HG02798 (cell line): ENCODE data around the gene INSIG1.

ENCODE experiments used
- ATAC-seq: cut with Tn5 transposase; IDR thresholded peaks from one replicate; pipeline ENCODE4 v1.9.1; 2021; ENCODE audit warnings: mild to moderate bottlenecking; ENCODE audit not compliant: unreplicated experiment, poor library complexity

Gene INSIG1

GRCh38 chr7:155323001-155323638 lies 25.4 kb downstream of the INSIG1 start:
- ATAC-seq = no peak

GRCh38 chr7:155324012-155324917 lies 26.6 kb downstream of the INSIG1 start:
- no peak for ATAC-seq

DNA sequence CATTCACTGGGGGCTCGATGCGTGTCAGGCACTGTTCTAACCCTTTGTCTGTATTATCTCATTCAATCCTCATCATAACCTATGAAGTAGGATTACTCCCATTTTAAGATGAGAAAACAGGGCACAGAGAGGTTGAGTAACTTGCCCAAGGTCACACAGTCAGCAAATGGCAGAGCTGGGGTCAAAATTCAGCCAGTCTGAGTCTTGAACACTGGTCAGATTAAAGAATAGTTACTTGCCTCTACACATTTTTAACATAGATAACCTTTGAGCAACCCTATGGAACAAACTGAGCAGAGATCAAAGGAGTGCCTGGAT lies 27.2 kb downstream of the INSIG1 start:
- no peak for ATAC-seq

- ATAC-seq = no peak
Observed at GRCh38 chr7:155326385-155326784, 28.7 kb downstream of the INSIG1 start.

GRCh38 chr7:155327590-155328320 lies 30.1 kb downstream of the INSIG1 start:
- no peak for ATAC-seq

DNA sequence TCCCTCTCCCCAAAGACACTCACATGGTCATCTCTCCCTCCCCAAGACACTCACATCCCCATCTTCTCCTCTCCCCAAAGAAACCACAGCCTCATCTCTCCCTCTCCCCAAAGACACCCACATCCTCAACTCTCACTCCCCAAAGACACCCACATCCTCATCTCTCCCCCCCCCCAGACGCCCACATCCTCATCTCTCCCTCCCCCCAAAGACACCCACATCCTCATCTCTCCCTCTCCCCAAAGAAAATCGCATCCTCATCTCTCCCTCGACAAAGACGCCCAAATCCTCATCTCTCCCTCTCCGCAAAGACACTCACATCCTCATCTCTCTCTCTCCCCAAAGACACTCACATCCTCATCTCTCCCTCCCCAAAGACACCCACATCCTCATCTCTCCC lies 31.5 kb downstream of the INSIG1 start:
- no peak for ATAC-seq

DNA sequence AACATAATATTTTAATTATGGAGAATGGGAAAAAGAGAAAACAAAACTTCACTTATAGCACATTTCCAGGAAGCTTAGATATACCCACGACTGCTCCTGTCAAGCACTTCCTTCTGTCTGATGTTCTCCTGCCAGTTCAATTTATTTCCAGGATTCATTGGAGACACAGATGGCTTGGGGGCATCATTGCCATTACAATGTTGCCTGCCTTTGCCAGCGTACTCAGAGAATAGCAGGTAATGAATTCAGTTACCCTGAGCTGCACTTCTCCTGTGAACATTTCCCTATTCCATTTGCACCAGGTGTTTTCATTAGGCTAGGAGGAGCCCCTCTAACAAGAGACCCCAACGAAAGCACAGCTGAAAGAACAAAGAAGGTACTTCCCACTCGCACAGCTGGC lies 33.7 kb downstream of the INSIG1 start:
- ATAC-seq = no peak

DNA sequence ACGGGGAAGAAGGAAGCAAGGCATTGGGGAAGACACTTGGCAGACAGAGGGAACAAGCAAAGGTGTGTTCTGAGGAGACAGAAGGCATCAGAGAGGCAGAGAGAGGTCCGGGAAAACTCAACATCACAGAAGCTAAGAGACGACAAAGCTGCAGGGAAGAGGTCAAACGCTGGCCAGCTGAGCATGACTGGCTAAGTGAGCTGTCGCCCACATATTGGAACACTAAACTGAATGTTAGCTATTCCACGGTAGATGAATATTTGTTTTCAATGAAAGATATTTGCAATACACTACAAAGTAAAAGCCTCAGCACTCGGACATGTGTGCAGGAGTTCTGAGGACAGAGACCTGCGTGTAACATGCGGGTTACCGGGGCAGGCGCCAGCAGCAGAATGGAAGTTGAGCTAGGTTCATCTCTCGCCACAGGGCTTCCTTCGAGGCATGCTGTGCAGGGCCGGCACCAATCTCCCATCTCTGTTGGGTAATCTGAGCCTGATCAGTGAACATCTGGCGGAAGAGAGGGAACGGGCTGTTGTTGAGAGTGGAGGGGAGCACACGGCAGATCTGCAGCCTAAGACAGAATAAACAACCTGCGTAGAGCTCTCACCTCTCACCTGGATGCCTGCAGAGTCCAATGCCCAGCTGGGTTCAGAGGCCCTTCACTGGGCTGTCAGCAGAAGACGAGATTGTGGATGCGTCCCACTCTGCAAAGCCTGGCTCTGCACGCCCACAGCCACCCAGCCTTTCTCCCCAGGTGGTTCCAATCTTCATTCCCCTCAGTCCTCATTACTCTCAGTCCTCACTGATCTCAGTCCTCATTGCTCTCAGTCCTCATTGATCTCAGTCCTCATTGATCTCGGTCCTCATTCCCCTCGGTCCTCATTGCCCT lies 35.9 kb downstream of the INSIG1 start:
- ATAC-seq = no peak

DNA sequence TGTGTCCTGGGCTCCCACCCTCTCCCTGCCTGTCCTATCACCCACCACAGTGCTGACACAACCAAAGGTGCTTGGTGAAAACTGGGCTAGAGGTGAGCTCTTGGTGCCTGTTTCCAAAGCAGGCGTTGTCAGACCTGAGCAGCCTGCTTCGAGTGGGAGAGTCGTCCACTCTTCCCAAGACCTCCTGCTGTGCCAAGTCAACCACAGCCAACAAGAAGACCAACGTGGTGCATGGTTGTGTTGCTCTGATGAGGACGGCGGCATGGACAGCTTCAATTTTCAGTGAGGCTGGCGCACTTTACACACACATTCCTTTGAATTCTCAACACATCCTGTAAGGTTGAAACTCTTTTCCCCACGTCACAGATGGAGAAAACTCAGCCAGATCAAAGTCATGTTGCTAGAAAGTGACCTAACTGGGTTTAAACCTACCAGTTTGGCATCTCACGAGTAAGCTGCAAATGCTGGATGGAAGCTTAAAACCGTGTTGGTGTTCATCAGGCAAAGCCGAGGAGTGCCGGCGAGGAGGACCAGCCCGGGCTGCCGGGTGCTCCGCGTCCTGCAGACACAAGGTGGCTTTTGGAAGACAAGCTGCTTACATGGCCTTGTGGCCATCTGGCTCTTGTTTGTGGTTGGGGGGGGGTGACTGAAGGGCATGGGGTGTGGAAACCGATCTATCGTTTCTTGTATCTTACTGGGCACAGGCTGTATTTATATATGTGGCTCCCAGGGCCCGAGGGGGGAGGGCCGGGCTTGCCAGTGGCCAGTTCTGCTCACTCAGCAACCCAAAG lies 39.3 kb downstream of the INSIG1 start:
- ATAC-seq = no peak

DNA sequence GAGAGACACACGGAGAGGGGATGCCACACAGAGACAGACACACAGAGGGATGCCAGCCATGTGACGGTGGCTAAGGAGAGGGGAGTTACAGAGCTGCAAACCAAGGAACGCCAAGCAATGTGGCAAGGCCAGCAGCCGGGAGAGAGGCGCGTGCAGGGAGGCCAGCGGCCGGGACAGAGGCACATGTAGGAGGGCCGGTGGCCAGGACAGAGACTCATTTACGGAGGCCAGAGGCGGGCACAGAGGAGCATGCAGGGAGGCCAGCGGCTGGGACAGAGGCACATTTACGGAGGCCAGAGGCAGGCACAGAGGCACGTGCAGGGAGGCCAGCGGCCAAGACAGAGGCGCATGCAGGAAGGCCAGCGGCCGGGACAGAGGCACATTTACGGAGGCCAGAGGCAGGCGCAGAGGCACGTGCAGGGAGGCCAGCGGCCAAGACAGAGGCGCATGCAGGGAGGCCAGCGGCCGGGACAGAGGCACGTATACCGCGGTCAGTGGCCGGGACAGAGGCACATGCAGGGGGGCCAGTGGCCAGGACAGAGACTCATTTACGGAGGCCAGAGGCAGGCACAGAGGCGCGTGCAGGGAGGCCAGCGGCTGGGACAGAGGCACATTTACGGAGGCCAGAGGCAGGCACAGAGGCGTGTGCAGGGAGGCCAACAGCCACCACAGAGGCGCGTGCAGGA lies 40.4 kb downstream of the INSIG1 start:
- no peak for ATAC-seq

- no peak for ATAC-seq
Observed at GRCh38 chr7:155338632-155339320, 41.1 kb downstream of the INSIG1 start.

- ATAC-seq = no peak
Observed at GRCh38 chr7:155339474-155339873, 41.8 kb downstream of the INSIG1 start.

DNA sequence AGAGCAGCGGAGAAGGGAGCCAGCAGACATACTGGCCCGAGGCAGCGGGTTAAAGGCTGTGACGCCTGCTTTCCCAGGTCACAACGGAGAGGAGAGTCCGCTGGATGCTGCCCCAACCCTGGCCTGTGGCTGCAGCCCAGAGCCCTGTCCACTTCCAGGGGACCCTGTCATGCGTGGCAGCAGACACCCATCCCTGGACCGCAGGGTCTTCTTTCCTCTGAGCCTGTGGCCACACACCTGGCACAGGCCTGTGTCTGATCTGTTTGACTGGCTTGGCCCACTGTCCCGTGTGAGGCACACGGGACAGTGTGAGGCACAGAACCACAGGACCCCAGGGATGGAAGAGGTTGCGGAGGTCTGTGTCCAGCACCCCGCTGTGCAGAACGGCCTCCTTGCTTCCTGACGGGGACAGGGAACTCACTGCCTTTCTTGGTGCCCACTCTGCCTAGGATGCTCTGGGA lies 42.4 kb downstream of the INSIG1 start:
- ATAC-seq = no peak

- ATAC-seq = no peak
Observed at GRCh38 chr7:155340721-155341120, 43.0 kb downstream of the INSIG1 start.

GRCh38 chr7:155341463-155341983 lies 43.8 kb downstream of the INSIG1 start:
- ATAC-seq = no peak

DNA sequence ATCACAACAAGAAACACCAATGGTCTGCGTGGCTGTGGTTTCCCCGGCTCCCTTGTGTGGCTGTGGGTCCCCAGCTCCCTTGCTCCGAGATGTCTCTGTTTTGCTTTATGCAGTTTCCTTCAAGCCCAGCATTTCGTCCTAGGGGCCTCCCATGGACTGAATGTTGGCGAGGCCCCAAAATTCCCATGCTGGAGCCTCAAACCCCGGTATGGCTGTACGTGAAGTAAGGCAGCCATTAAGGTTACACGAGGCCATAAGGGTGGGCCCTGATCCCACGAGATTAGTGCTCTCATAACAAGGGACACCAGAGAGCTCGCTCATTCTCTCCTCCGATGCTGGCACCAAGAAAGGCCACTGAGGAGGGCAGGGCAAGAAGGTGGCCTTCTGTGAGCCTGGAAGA lies 44.6 kb downstream of the INSIG1 start:
- no peak for ATAC-seq

- no peak for ATAC-seq
Observed at GRCh38 chr7:155343150-155343549, 45.5 kb downstream of the INSIG1 start.

DNA sequence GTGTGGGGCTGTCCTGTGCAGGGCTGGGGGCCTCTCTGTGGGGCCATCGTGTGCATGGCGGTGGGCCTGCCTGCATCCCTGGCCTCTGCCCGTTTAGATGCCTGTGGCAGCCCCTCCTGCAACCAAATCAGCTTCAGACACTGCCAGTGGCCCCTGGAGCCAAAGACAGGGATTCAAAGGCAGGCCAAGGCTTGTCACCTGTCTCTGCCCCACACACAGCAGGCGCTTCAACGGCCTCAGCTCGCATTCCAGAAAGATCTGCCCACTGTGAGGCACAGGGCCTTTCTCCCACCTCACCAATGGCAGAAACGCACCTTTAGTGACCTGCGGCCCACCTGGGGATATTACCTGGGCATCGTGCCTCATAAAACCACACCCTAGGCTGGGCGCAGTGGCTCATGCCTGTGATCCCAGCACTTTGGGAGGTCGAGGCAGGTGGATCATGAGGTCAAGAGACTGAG lies 46.0 kb downstream of the INSIG1 start:
- no peak for ATAC-seq
